Epithelial cell of proximal tubule (primary cell): Measurements from ENCODE around the gene TNIK. TPM values are rescaled to one million over a fixed set of nuclear protein-coding genes. Genes with fewer than 3 reads are reported as not detected.

Experiments used
- DNase-seq: peaks from one replicate; pipeline ENCODE4 v3.0.0-alpha.2; 2011; ENCODE audit warnings: low read depth
- H3K4me3 ChIP-seq: 2 replicates; pipeline ENCODE4 v1.5.1; 2011; ENCODE audit warnings: low read depth, mild to moderate bottlenecking, low read length
- total RNA-seq: library from RNA; depleted of rRNA; stranded (reverse); fragments of >200 nt; gene quantifications from 2 replicates; pipeline ENCODE4 v1.2.3, GENCODE V29; 2015
- TF ChIP-seq, protein P1 (sequence below): conservative IDR thresholded peaks from 2 replicates; pipeline ENCODE4 v1.5.1; 2012; ENCODE audit warnings: low read depth, mild to moderate bottlenecking, low read length

The TNIK gene
- total RNA-seq, 1 donor from 2014 or later: 11.8 TPM

DNA sequence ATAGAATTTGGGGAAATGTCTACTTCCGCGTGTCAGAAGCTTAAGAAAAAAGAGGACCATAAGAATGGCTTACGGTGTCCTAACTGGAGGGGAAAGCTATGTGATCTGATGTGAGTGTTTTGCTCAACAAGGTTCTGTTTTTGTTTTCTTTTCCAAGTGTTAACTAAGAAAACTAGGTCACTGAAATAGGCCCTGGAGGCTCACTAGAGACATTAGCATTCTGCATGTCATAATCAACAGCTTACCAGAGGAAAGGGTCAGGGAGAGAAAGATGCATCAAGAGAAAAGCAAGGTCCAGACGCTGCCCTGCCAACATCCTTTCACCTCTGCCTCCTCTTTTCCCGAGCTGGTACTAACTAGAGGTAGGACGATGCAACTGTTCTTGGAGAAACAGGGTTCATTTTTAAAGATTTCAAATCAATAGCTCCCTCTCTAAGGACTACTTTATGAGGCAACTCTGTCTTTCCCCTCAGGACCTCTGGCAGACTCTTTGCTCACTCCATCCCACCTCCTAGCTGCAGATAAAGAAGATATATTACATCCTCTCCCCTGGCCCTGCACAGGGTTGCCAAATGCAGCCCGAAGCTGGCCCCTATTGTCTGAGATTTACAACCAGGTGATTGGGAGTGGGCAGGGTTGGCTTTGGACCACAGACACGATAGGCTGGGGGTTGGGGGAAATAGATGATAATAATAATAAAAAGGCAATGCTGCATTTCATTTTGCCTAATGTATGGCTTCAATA is 223.8 kb downstream of the TNIK start:
- no peak overlapping the region for H3K4me3 ChIP-seq
- TF ChIP-seq, protein P1, sequence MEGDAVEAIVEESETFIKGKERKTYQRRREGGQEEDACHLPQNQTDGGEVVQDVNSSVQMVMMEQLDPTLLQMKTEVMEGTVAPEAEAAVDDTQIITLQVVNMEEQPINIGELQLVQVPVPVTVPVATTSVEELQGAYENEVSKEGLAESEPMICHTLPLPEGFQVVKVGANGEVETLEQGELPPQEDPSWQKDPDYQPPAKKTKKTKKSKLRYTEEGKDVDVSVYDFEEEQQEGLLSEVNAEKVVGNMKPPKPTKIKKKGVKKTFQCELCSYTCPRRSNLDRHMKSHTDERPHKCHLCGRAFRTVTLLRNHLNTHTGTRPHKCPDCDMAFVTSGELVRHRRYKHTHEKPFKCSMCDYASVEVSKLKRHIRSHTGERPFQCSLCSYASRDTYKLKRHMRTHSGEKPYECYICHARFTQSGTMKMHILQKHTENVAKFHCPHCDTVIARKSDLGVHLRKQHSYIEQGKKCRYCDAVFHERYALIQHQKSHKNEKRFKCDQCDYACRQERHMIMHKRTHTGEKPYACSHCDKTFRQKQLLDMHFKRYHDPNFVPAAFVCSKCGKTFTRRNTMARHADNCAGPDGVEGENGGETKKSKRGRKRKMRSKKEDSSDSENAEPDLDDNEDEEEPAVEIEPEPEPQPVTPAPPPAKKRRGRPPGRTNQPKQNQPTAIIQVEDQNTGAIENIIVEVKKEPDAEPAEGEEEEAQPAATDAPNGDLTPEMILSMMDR: no peak
- DNase-seq: no peak

GRCh38 chr3:171234298-171235010 is 225.8 kb downstream of the TNIK start:
- DNase-seq: no peak
- TF ChIP-seq, protein P1: no peak
- no peak overlapping the region for H3K4me3 ChIP-seq

DNA sequence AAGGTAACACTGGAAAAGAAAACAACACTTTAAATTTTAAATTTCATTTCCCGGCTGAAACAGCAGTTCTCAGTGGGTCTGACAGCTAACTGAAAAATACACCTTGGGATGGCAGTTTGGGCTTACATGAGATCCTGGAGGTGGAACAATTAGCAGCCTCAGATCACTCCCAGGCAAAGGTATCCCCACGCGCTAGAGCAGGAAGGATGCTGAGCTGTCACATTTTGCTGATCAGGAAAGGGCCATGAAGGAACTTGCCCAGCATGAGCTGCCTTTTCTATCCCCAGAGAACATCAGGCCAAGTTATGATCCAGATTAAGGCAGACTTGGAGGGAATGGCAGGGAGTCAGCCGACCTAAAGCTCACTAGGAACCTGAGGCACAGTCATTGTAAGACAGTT is 228.8 kb downstream of the TNIK start:
- TF ChIP-seq, protein P1: no peak
- H3K4me3 ChIP-seq: no peak overlapping the region
- DNase-seq: no peak

DNA sequence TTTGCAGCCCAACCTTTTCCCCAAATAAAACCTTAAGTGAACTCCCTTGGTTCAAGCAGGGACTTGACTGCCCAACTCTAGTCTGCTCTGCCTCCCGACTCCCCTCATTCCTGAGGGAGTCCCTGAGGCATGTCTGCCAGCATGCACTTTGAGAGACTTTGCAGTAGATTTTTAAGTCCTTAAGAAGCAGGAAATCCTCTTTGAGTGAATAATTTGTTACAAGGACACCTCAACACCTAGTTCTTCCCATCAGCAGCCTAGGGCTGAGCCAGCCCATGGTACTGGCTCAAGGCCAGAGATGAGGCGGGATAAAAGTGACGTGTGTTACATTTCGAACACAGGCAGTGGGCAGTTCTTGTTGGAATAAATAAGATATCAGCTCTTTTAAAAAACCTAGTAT is 229.3 kb downstream of the TNIK start:
- TF ChIP-seq, protein P1: no peak
- DNase-seq: no peak
- H3K4me3 ChIP-seq: no peak overlapping the region

DNA sequence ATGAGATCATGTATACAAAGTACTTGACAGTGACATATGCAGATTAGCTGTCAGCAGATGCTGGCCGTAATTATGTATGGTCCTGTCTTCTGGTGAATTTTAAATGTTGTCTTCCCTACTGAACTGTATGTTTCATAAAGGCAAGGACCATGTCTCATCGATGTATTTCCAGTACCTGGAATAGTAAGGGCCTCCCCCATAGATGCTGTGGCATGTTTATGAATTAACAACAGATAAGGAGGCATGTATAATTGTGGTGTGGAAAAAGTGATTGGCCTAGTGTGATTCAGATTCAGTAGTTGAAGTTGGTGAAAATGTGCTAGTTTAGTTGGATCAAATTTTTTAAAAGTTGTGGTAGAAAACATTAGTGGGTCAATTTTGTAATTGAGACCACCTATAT is 231.0 kb downstream of the TNIK start:
- TF ChIP-seq, protein P1: no peak
- no peak for DNase-seq
- H3K4me3 ChIP-seq: no peak overlapping the region

GRCh38 chr3:171228240-171228639 is 232.0 kb downstream of the TNIK start:
- no peak for DNase-seq
- no peak overlapping the region for H3K4me3 ChIP-seq
- TF ChIP-seq, protein P1: no peak

DNA sequence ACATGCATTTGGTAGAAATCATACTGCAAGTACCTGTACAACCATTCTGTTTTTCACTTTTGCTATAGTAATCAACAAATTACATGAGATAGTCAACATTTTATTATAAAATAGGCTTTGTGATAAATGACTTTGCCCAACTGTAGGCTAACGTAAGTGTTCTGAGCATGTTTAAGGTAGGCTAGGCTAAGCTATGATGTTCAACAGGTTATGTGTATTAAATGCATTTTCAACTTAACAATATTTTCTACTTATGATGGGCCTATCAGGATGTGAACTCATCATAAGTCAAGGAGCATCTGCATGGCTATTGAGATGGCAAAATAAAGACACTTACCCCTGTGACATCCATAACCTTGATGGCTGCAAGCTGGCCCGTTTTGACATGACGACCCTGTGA is 232.4 kb downstream of the TNIK start:
- TF ChIP-seq, protein P1: no peak
- H3K4me3 ChIP-seq: no peak overlapping the region
- DNase-seq: no peak
